Gastrocnemius medialis (tissue), 4 donors: ENCODE measurements around the gene PSMD13. TPM values are rescaled to one million over a fixed set of nuclear protein-coding genes. Genes with fewer than 3 reads are reported as not detected.

Experiments
- ATAC-seq, 2 donors: fragments of 150-250 bp; one replicate each; pipeline ENCODE4 v1.9.1; 2016
- DNase-seq, 2 donors: peaks; one replicate each; pipeline ENCODE4 v3.0.0-alpha.2; 2019
- H3K27ac ChIP-seq, 4 donors: fragments of 200-600 bp; sonication (generic); 1 replicate in 1 of 4; 2 replicates in 3 of 4; pipeline ENCODE4 v1.5.1; 2016 to 2018; ENCODE audit warnings: mild to moderate bottlenecking in 2 of 4, moderate library complexity in 1 of 4
- H3K27me3 ChIP-seq, 3 donors: fragments of 200-600 bp; sonication (generic) in 2 of 3; 1 replicate in 1 of 3; 2 replicates in 2 of 3; pipeline versions ENCODE4 v1.5.1 to v1.6.0; 2016 to 2019; ENCODE audit warnings: mild to moderate bottlenecking in 1 of 3, moderate library complexity in 1 of 3
- H3K36me3 ChIP-seq, 2 donors: fragments of 200-600 bp; sonication (generic) in 1 of 2; one replicate each; pipeline ENCODE4 v1.5.1; 2017 to 2018
- H3K4me1 ChIP-seq, 2 donors: fragments of 200-600 bp; sonication (generic) in 1 of 2; one replicate each; pipeline ENCODE4 v1.5.1; 2016 to 2017; ENCODE audit warnings: mild to moderate bottlenecking in 2 of 2
- H3K4me3 ChIP-seq, 4 donors: fragments of 200-600 bp; sonication (generic) in 3 of 4; 1 replicate in 1 of 4; 2 replicates in 3 of 4; pipeline ENCODE4 v1.5.1; 2016 to 2019; ENCODE audit warnings: mild to moderate bottlenecking in 2 of 4
- H3K9me3 ChIP-seq, 3 donors: fragments of 200-600 bp; sonication (generic) in 2 of 3; 1 replicate in 1 of 3; 2 replicates in 2 of 3; pipeline ENCODE4 v1.5.1; 2016 to 2019
- POLR2A ChIP-seq, 2 donors: fragments of 450-650 bp; IDR thresholded peaks; one replicate each; pipeline ENCODE4 v1.6.1; 2017; ENCODE audit warnings: antibody characterized with exemption in 2 of 2, mild to moderate bottlenecking in 2 of 2, moderate library complexity in 2 of 2
- in situ Hi-C, 4 donors: fragments of 200-750 bp; cut with MboI; loops; one replicate each; pipeline versions ENCODE4 v1.15.0 to v1.8.0; 2017; ENCODE audit warnings: low sequenced_read_pairs in 4 of 4
- intact Hi-C: fragments of 100-400 bp; cut with DNase I; formaldehyde crosslinking; loops from one replicate; pipeline ENCODE4 v1.15.1; 2023; ENCODE audit warnings: low total_unique reads
- total RNA-seq, 4 donors: library from RNA; depleted of rRNA; stranded (reverse); fragments of >200 nt; gene quantifications; one replicate each; pipeline versions ENCODE4 v1.1.0 to v1.2.3, GENCODE V29; 2016
- TF ChIP-seq, protein P1 (sequence below), 5 experiments: fragments of 450-650 bp in 3 of 5; fragments of 200-600 bp in 2 of 5; sonication (generic) in 2 of 5; IDR thresholded peaks in 4 of 5; conservative IDR thresholded peaks in 1 of 5; 1 replicate in 4 of 5; 2 replicates in 1 of 5; pipeline ENCODE4 v1.5.1; 2016 to 2019; ENCODE audit warnings: antibody characterized with exemption in 5 of 5, mild to moderate bottlenecking in 3 of 5, moderate library complexity in 3 of 5

Gene PSMD13
- total RNA-seq, 4 donors from 2014 or later = 128 to 189 (median 163) TPM

GRCh38 chr11:244376-244775, 7.6 kb downstream of the PSMD13 start:
- Histone ChIP-seq H3K4me3 (no peak overlapping the region), H3K27me3 (no peaks in the 10 kb centered on the region), H3K9me3 (no peaks in the 10 kb centered on the region), H3K36me3 (peaks cover 0 to 88% of the 10 kb centered on the region in 2 donors), H3K4me1 (peaks cover 20 to 21% of the 10 kb centered on the region in 2 donors), H3K27ac (no peak overlapping the region)
- no peak for DNase-seq
- TF ChIP-seq POLR2A (IDR thresholded peaks at IDR 0.05) = no peak
- TF ChIP-seq, protein P1, sequence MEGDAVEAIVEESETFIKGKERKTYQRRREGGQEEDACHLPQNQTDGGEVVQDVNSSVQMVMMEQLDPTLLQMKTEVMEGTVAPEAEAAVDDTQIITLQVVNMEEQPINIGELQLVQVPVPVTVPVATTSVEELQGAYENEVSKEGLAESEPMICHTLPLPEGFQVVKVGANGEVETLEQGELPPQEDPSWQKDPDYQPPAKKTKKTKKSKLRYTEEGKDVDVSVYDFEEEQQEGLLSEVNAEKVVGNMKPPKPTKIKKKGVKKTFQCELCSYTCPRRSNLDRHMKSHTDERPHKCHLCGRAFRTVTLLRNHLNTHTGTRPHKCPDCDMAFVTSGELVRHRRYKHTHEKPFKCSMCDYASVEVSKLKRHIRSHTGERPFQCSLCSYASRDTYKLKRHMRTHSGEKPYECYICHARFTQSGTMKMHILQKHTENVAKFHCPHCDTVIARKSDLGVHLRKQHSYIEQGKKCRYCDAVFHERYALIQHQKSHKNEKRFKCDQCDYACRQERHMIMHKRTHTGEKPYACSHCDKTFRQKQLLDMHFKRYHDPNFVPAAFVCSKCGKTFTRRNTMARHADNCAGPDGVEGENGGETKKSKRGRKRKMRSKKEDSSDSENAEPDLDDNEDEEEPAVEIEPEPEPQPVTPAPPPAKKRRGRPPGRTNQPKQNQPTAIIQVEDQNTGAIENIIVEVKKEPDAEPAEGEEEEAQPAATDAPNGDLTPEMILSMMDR (IDR thresholded peaks at IDR 0.05 in 4 of 5, conservative IDR thresholded peaks at IDR 0.05 in 1 of 5) = no peak
- in situ Hi-C loops = no loop called here
- ATAC-seq = no peak
- intact Hi-C loops = no loop called here

DNA sequence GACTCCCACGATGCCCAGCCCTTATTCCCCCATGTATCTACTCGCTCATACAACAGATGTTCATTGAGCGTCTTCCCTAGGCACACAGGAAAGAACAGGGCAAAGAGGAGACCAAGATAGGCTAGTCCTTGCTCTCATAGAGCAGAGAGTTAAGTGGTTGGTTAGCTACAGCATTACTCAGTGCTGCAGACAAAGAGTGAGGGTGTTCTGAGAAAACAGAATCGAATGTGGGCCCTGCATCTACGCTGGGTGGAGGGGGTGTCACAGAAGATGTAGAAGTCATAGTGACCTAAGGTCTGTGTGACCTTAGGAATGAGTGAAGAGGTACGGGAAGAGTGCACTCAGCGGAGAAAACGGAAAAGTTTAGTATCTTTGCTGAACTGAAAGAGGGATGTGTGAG, 12.3 kb downstream of the PSMD13 start:
- Histone ChIP-seq H3K9me3 (no peaks in the 10 kb centered on the region), H3K27ac (no peak overlapping the region), H3K27me3 (no peaks in the 10 kb centered on the region), H3K36me3 (peaks cover 0 to 93% of the 10 kb centered on the region in 2 donors), H3K4me1 (no peaks in the 10 kb centered on the region), H3K4me3 (no peak overlapping the region)
- intact Hi-C loops = no loop called here
- in situ Hi-C loops = no loop called here
- TF ChIP-seq, protein P1 (IDR thresholded peaks at IDR 0.05 in 4 of 5, conservative IDR thresholded peaks at IDR 0.05 in 1 of 5) = no peak
- TF ChIP-seq POLR2A (IDR thresholded peaks at IDR 0.05) = no peak
- no peak for DNase-seq
- no peak for ATAC-seq

- Histone ChIP-seq H3K27me3 (no peaks in the 10 kb centered on the region), H3K4me1 (no peaks in the 10 kb centered on the region), H3K9me3 (no peaks in the 10 kb centered on the region), H3K4me3 (no peak overlapping the region), H3K27ac (no peak overlapping the region), H3K36me3 (peaks cover 0 to 80% of the 10 kb centered on the region in 2 donors)
- intact Hi-C loops = loop anchor here (10.0 kb wide), 1 partner anchor 105 kb away; no protein-coding TSS in a partner anchor
- TF ChIP-seq, protein P1 (IDR thresholded peaks at IDR 0.05 in 4 of 5, conservative IDR thresholded peaks at IDR 0.05 in 1 of 5) = no peak
- no peak for TF ChIP-seq POLR2A (IDR thresholded peaks at IDR 0.05)
- no peak for ATAC-seq
- in situ Hi-C loops = no loop called here
- DNase-seq = no peak
Observed at GRCh38 chr11:250274-250673, 13.5 kb downstream of the PSMD13 start.

DNA sequence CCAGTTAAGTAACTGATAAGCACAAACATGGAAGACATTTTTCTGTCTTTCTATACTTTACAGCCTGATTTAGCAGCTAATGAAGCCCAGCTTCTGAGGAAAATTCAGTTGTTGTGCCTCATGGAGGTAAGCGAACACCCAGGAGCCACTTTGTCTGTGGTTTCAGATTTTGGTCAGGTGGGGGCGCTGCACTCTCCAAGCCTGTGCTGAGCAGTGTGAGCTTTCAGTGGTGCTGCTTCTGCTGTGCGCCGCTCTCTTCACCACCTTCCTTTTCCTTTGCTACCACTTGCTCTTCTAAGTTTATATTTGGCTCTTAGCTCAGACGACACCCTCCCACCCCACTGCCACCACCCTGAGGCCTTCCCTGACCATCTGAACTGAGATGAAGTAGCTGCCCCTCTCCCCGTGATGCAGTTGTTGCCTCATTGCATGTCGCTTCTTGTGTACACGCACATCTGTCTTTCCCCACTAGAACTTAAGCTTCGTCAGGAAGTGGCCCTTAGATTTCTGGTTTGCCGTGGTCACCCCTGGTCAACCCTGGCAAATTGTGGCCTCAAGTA, 14.0 kb downstream of the PSMD13 start:
- Histone ChIP-seq H3K9me3 (no peaks in the 10 kb centered on the region), H3K4me1 (no peaks in the 10 kb centered on the region), H3K27ac (no peak overlapping the region), H3K27me3 (no peaks in the 10 kb centered on the region), H3K36me3 (peaks cover 0 to 76% of the 10 kb centered on the region in 2 donors), H3K4me3 (no peak overlapping the region)
- ATAC-seq (peak in 1 of 2 donors; percentile 77), DNase-seq (peak in 1 of 2 donors; percentile 38)
- TF ChIP-seq, protein P1 (IDR thresholded peaks at IDR 0.05 in 4 of 5, conservative IDR thresholded peaks at IDR 0.05 in 1 of 5) = peak in 4 of 5 experiments; percentile 35 to 52 (median 48)
- no peak for TF ChIP-seq POLR2A (IDR thresholded peaks at IDR 0.05)
- in situ Hi-C loops = no loop called here
- intact Hi-C loops = loop anchor here (10.0 kb wide), 1 partner anchor 104 kb away; no protein-coding TSS in a partner anchor
